IMR-90 (cell line): ENCODE data around the gene NADK.

ENCODE experiments used
- CHD1 ChIP-seq: IDR thresholded peaks from 2 replicates; pipeline ENCODE4 v1.6.1; 2012; ENCODE audit warnings: low read depth, low read length, improper control_type of control experiment
- FOS ChIP-seq: fragments of 150-350 bp; IDR thresholded peaks from 2 replicates; pipeline ENCODE4 v1.6.1; 2016; ENCODE audit warnings: low read depth, low read length
- MAFK ChIP-seq: IDR thresholded peaks from 2 replicates; pipeline ENCODE4 v1.6.1; 2012; ENCODE audit warnings: low read depth, low read length, improper control_type of control experiment
- MXI1 ChIP-seq: IDR thresholded peaks from 2 replicates; pipeline ENCODE4 v1.6.1; 2012; ENCODE audit warnings: low read depth, mild to moderate bottlenecking, low read length, moderate library complexity, borderline replicate concordance
- NFE2L2 ChIP-seq: fragments of 150-350 bp; IDR thresholded peaks from 2 replicates; pipeline ENCODE4 v1.6.1; 2016; ENCODE audit warnings: low read depth, mild to moderate bottlenecking, low read length
- POLR2A ChIP-seq: IDR thresholded peaks from 2 replicates; pipeline ENCODE4 v1.6.1; 2012; ENCODE audit warnings: mild to moderate bottlenecking, low read depth, low read length
- RFX5 ChIP-seq: IDR thresholded peaks from 2 replicates; pipeline ENCODE4 v1.8.0; 2012; ENCODE audit warnings: low read depth, mild to moderate bottlenecking, low read length, moderate library complexity
- TF ChIP-seq, protein P1 (sequence below): conservative IDR thresholded peaks from 2 replicates; pipeline ENCODE4 v1.5.1; 2012; ENCODE audit warnings: mild to moderate bottlenecking, low read depth, low read length, improper control_type of control experiment

DNA sequence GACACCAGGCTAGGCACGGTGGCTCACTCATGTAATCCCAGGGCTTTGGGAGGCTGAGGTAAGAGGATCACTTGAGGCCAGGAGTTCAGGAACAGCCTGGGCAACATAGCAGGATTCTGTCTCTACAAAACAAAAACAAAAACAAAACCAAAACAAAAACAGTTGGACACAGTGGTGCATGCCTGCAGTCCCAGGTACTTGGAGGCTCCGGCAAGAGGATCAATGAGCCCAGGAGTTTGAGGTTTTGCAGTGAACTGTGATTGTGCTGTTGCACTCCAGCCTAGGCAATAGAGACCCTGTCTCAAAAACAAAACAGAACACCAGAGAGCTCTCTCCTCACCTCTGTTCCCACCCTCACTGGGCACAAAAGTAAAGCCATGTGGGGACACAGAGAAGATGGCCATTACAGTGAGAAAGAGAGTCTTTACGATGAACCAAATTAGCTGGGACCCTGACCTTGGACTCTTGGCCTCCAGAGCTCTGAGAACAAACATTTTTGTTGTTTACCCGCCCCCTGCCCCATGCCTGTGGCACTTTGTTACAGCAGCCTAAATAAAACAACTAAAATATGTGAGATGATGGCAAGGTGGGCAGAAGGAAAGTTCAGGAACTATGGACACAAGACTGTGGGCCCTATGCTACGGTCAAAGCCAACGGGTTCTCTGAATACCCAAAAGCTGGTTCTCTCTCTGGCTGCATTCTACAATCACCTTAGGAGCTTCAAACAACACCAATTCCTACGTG, 9.8 kb downstream of the NADK start:
- TF ChIP-seq, protein P1, sequence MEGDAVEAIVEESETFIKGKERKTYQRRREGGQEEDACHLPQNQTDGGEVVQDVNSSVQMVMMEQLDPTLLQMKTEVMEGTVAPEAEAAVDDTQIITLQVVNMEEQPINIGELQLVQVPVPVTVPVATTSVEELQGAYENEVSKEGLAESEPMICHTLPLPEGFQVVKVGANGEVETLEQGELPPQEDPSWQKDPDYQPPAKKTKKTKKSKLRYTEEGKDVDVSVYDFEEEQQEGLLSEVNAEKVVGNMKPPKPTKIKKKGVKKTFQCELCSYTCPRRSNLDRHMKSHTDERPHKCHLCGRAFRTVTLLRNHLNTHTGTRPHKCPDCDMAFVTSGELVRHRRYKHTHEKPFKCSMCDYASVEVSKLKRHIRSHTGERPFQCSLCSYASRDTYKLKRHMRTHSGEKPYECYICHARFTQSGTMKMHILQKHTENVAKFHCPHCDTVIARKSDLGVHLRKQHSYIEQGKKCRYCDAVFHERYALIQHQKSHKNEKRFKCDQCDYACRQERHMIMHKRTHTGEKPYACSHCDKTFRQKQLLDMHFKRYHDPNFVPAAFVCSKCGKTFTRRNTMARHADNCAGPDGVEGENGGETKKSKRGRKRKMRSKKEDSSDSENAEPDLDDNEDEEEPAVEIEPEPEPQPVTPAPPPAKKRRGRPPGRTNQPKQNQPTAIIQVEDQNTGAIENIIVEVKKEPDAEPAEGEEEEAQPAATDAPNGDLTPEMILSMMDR: no peak
- TF ChIP-seq MAFK: no peak
- TF ChIP-seq POLR2A: no peak
- TF ChIP-seq MXI1: no peak
- no peak for TF ChIP-seq NFE2L2
- TF ChIP-seq RFX5: no peak
- TF ChIP-seq CHD1: no peak
- TF ChIP-seq FOS: no peak
